Astrocyte (in vitro differentiated cells and primary cell): ENCODE results near the gene RTL1. TPM values are rescaled to one million over a fixed set of nuclear protein-coding genes. Genes with fewer than 3 reads are reported as not detected.

Experiments used
- DNase-seq: peaks from one replicate; pipeline ENCODE4 v3.0.0-alpha.2; 2010; ENCODE audit warnings: low read depth
- FAIRE-seq: peaks from 2 replicates; lab custom pipeline; 2011; peaks lifted over from hg19 to GRCh38; lab: Jason Lieb, UNC
- H2AFZ ChIP-seq: 2 replicates; pipeline ENCODE4 v1.6.0; 2012; ENCODE audit warnings: low read depth, low read length, inconsistent platforms
- H3K27ac ChIP-seq: 2 replicates; pipeline ENCODE4 v1.5.1; 2011; ENCODE audit warnings: low read depth, low read length, inconsistent platforms
- H3K27me3 ChIP-seq: 2 replicates; pipeline ENCODE4 v1.6.0; 2011; ENCODE audit warnings: low read length, inconsistent platforms; ENCODE audit not compliant: insufficient read depth
- H3K36me3 ChIP-seq: 2 replicates; pipeline ENCODE4 v1.5.1; 2011; ENCODE audit warnings: low read length, inconsistent platforms; ENCODE audit not compliant: insufficient read depth
- H3K4me1 ChIP-seq: 2 replicates; pipeline ENCODE4 v1.5.1; 2011; ENCODE audit warnings: low read length, inconsistent platforms; ENCODE audit not compliant: insufficient read depth
- H3K4me2 ChIP-seq: 2 replicates; pipeline ENCODE4 v1.6.0; 2012; ENCODE audit warnings: low read length, inconsistent platforms
- H3K4me3 ChIP-seq: 2 replicates; pipeline ENCODE4 v1.5.1; 2011; ENCODE audit warnings: low read depth, mild to moderate bottlenecking, low read length, inconsistent platforms; ENCODE audit not compliant: insufficient read depth
- H3K79me2 ChIP-seq: 2 replicates; pipeline ENCODE4 v1.6.0; 2012; ENCODE audit warnings: mild to moderate bottlenecking, low read length, inconsistent platforms; ENCODE audit not compliant: insufficient read depth
- H3K9ac ChIP-seq: 2 replicates; pipeline ENCODE4 v1.6.0; 2012; ENCODE audit warnings: mild to moderate bottlenecking, low read length, inconsistent platforms
- H3K9me3 ChIP-seq: 2 replicates; pipeline ENCODE4 v1.5.1; 2012; ENCODE audit warnings: low read depth, mild to moderate bottlenecking, low read length, inconsistent platforms; ENCODE audit not compliant: insufficient read depth
- H4K20me1 ChIP-seq: 2 replicates; pipeline ENCODE4 v1.6.0; 2012; ENCODE audit warnings: low read length, inconsistent platforms; ENCODE audit not compliant: insufficient read depth
- H3K27ac Mint-ChIP-seq: one replicate; pipeline ENCODE4 v1.8.0; 2021; ENCODE audit warnings: mild to moderate bottlenecking, mixed read lengths; ENCODE audit not compliant: unreplicated experiment
- H3K27me3 Mint-ChIP-seq: one replicate; pipeline ENCODE4 v1.8.0; 2021; ENCODE audit warnings: low read depth, mixed read lengths; ENCODE audit not compliant: unreplicated experiment
- H3K36me3 Mint-ChIP-seq: one replicate; pipeline ENCODE4 v1.8.0; 2021; ENCODE audit warnings: low read depth, mixed read lengths; ENCODE audit not compliant: unreplicated experiment
- H3K4me1 Mint-ChIP-seq: one replicate; pipeline ENCODE4 v1.8.0; 2021; ENCODE audit warnings: low read depth, mixed read lengths; ENCODE audit not compliant: unreplicated experiment
- H3K4me3 Mint-ChIP-seq: one replicate; pipeline ENCODE4 v1.8.0; 2021; ENCODE audit warnings: mild to moderate bottlenecking, moderate library complexity, mixed read lengths; ENCODE audit not compliant: unreplicated experiment
- H3K9me3 Mint-ChIP-seq: one replicate; pipeline ENCODE4 v1.8.0; 2021; ENCODE audit warnings: mild to moderate bottlenecking, mixed read lengths; ENCODE audit not compliant: unreplicated experiment
- CTCF ChIP-seq: IDR thresholded peaks from 2 replicates; pipeline ENCODE4 v1.5.1; 2011; ENCODE audit warnings: low read depth, mild to moderate bottlenecking, inconsistent platforms, low read length, moderate library complexity; ENCODE audit not compliant: insufficient read depth
- EZH2 ChIP-seq: IDR thresholded peaks from 2 replicates; pipeline ENCODE4 v1.6.1; 2012; ENCODE audit warnings: mild to moderate bottlenecking, low read length, inconsistent platforms; ENCODE audit not compliant: insufficient read depth
- total RNA-seq: library from RNA; stranded (reverse); gene quantifications from 2 replicates; pipeline ENCODE4 v1.2.1, GENCODE V29; 2021

The RTL1 gene
- total RNA-seq, 1 donor from 2014 or later = 0.18 TPM

- TF ChIP-seq EZH2 (no peak), CTCF (no peak)
- Histone ChIP-seq H4K20me1 (peaks cover 97% of the 10 kb centered on the region), H3K79me2 (peaks cover 76% of the 10 kb centered on the region), H3K4me2 (peak overlapping the region; percentile 70), H3K4me1 (peaks cover 42% of the 10 kb centered on the region), H3K9me3 (no peaks in the 10 kb centered on the region), H3K36me3 (peaks cover 20% of the 10 kb centered on the region), H3K9ac (peak overlapping the region; percentile 42), H2AFZ (no peak overlapping the region), H3K27ac (peak overlapping the region; percentile 64), H3K4me3 (no peak overlapping the region), H3K27me3 (no peaks in the 10 kb centered on the region)
- no peak for FAIRE-seq
- H3K4me3 Mint-ChIP-seq = no peak overlapping the region
- peaks cover 22% of the 10 kb centered on the region for H3K27me3 Mint-ChIP-seq
- DNase-seq = no peak
- H3K4me1 Mint-ChIP-seq = peaks cover 26% of the 10 kb centered on the region
- no peaks in the 10 kb centered on the region for H3K9me3 Mint-ChIP-seq
- H3K36me3 Mint-ChIP-seq = no peaks in the 10 kb centered on the region
- peak overlapping the region; percentile 79 for H3K27ac Mint-ChIP-seq
These were observed 61.6 kb downstream of the RTL1 start for GRCh38 chr14:100841761-100842403.

- no peak overlapping the region for H2AFZ ChIP-seq
- H3K27me3 Mint-ChIP-seq = peaks cover 27% of the 10 kb centered on the region
- peak overlapping the region; percentile 34 for H3K27ac ChIP-seq
- no peak overlapping the region for H3K4me3 Mint-ChIP-seq
- H3K9ac ChIP-seq = no peak overlapping the region
- peaks cover 73% of the 10 kb centered on the region for H3K79me2 ChIP-seq
- peaks cover 40% of the 10 kb centered on the region for H3K4me1 ChIP-seq
- FAIRE-seq (no peak), DNase-seq (no peak)
- H3K9me3 Mint-ChIP-seq = no peaks in the 10 kb centered on the region
- H3K4me2 ChIP-seq = no peak overlapping the region
- H3K27me3 ChIP-seq = no peaks in the 10 kb centered on the region
- H3K27ac Mint-ChIP-seq = no peak overlapping the region
- TF ChIP-seq EZH2 (no peak), CTCF (no peak)
- no peaks in the 10 kb centered on the region for H3K9me3 ChIP-seq
- no peaks in the 10 kb centered on the region for H3K36me3 Mint-ChIP-seq
- H3K4me3 ChIP-seq = no peak overlapping the region
- peaks cover 24% of the 10 kb centered on the region for H3K36me3 ChIP-seq
- peaks cover 26% of the 10 kb centered on the region for H3K4me1 Mint-ChIP-seq
- peaks cover 97% of the 10 kb centered on the region for H4K20me1 ChIP-seq
These were observed 62.3 kb downstream of the RTL1 start for GRCh38 chr14:100841066-100841760.
